ENCODE results near the gene ENTPD6.
"Not testable (repeated sequence)": the region's sequence is repeated elsewhere in the genome, so short reads cannot be mapped to it uniquely, and the experiment has no call there.

The ENTPD6 gene

GRCh38 chr20:25236450-25237304 is 41.2 kb downstream of the ENTPD6 start:
- no peaks in the 10 kb centered on the region for H3K27me3 ChIP-seq (ENCODE audit: insufficient read depth, insufficient read length)
- H3K4me1 ChIP-seq (ENCODE audit: insufficient read depth, insufficient read length) = peaks cover 16% of the 10 kb centered on the region
- no peak for TF ChIP-seq YY1 (IDR thresholded peaks at IDR 0.05; ENCODE audit: insufficient read depth, insufficient read length)
- no peak for TF ChIP-seq ZNF274 (IDR thresholded peaks at IDR 0.05; ENCODE audit: low read depth, low read length)
- no peak for TF ChIP-seq SUZ12 (IDR thresholded peaks at IDR 0.05; ENCODE audit: extremely low read depth, insufficient read depth, insufficient read length)
- no peaks in the 10 kb centered on the region for H3K36me3 ChIP-seq (ENCODE audit: insufficient read depth, insufficient read length, low read length)
- DNase-seq (ENCODE audit: low read depth, low spot score) = no peak
- H3K9ac ChIP-seq (ENCODE audit: insufficient read length, low read depth) = no peak overlapping the region
- H3K9me3 ChIP-seq (ENCODE audit: insufficient read depth, low read length) = no peaks in the 10 kb centered on the region
- no peak overlapping the region for H3K4me3 ChIP-seq (ENCODE audit: insufficient read length, low read depth)

DNA sequence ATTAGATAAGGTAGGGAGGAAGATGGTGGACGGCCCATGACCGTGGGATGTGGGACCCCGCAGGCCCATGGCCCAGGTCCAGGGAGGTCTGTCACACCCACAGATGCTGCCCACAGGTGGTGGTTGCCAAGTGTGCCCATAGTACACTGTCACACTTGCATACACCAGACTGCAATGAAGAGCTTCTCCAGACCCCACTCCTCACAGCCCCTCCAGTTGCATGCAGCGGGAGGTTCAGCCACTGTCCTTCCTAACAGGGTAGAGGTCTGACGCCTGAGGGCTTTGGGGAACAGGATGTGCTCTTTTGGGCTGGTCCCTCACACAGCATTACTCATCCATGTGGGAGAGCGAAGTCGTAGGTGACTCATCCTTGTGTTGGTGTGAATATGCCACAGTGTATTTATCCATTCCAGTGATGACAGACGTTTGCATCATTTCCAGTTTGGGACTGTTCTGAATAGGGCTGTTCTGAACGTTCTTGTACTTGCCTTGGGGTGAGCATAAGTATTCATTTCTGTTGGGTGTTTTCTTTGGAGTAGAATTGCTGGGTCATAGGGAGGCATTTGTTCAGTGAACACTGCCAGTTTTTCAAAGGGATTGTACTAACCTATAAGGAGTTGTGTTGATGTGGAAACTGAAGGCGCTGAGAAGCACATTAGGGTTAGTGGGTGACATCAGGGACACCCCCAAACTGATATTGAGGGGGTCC is 42.3 kb downstream of the ENTPD6 start:
- Histone ChIP-seq H3K4me3 (ENCODE audit: insufficient read length, low read depth) (no peak overlapping the region), H3K9ac (ENCODE audit: insufficient read length, low read depth) (no peak overlapping the region), H3K4me1 (ENCODE audit: insufficient read depth, insufficient read length) (peaks cover 16% of the 10 kb centered on the region)

DNA sequence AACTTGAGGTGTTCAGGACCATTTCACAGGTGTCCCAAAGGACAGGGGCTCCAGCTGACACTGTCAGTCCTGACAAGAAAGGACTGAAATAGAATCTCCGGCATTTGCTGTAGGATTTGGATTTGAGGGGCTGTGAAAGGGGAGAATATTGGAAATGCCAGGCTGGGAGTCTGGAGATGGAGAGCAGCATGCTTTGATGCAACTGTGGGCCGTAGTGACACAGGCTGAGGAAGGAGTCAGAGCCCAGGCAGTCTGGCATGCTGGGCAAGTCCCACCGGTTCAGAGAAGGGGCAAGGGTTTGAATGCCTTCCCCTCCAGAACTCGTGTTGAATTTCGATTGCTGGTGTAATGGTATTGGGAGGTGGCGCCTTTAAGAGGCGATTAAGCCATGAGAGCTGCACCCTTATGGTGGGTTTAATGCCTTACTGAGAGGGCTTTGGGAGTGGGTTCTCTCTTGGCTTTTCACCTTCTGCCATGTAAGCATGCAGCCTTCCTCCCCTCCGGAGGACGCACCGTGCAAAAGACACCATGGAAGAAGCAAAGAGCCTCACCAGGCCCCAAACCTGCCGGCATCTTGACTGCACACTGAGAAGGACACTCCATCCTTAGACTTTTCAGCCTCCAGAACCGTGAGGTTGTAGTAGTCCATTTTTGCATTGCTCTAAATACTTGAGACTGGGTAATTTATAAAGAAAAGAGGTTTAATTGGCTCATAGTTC is 43.0 kb downstream of the ENTPD6 start:
- no peak for DNase-seq (ENCODE audit: low read depth, low spot score)
- no peak for TF ChIP-seq YY1 (IDR thresholded peaks at IDR 0.05; ENCODE audit: insufficient read depth, insufficient read length)
- TF ChIP-seq SUZ12 (IDR thresholded peaks at IDR 0.05; ENCODE audit: extremely low read depth, insufficient read depth, insufficient read length) = no peak
- TF ChIP-seq ZNF274 (IDR thresholded peaks at IDR 0.05; ENCODE audit: low read depth, low read length) = no peak
- H3K9ac ChIP-seq (ENCODE audit: insufficient read length, low read depth) = no peak overlapping the region
- no peaks in the 10 kb centered on the region for H3K27me3 ChIP-seq (ENCODE audit: insufficient read depth, insufficient read length)
- peaks cover 16% of the 10 kb centered on the region for H3K4me1 ChIP-seq (ENCODE audit: insufficient read depth, insufficient read length)
- H3K36me3 ChIP-seq (ENCODE audit: insufficient read depth, insufficient read length, low read length) = no peaks in the 10 kb centered on the region
- no peak overlapping the region for H3K4me3 ChIP-seq (ENCODE audit: insufficient read length, low read depth)
- H3K9me3 ChIP-seq (ENCODE audit: insufficient read depth, low read length) = no peaks in the 10 kb centered on the region

More for the DNA sequence above, 42.3 kb downstream of the ENTPD6 start:
- no peaks in the 10 kb centered on the region for H3K9me3 ChIP-seq (ENCODE audit: insufficient read depth, low read length)
- no peak for DNase-seq (ENCODE audit: low read depth, low spot score)
- no peaks in the 10 kb centered on the region for H3K27me3 ChIP-seq (ENCODE audit: insufficient read depth, insufficient read length)
- TF ChIP-seq ZNF274 (IDR thresholded peaks at IDR 0.05; ENCODE audit: low read depth, low read length) (no peak), YY1 (IDR thresholded peaks at IDR 0.05; ENCODE audit: insufficient read depth, insufficient read length) (no peak)
- H3K36me3 ChIP-seq (ENCODE audit: insufficient read depth, insufficient read length, low read length) = no peaks in the 10 kb centered on the region

DNA sequence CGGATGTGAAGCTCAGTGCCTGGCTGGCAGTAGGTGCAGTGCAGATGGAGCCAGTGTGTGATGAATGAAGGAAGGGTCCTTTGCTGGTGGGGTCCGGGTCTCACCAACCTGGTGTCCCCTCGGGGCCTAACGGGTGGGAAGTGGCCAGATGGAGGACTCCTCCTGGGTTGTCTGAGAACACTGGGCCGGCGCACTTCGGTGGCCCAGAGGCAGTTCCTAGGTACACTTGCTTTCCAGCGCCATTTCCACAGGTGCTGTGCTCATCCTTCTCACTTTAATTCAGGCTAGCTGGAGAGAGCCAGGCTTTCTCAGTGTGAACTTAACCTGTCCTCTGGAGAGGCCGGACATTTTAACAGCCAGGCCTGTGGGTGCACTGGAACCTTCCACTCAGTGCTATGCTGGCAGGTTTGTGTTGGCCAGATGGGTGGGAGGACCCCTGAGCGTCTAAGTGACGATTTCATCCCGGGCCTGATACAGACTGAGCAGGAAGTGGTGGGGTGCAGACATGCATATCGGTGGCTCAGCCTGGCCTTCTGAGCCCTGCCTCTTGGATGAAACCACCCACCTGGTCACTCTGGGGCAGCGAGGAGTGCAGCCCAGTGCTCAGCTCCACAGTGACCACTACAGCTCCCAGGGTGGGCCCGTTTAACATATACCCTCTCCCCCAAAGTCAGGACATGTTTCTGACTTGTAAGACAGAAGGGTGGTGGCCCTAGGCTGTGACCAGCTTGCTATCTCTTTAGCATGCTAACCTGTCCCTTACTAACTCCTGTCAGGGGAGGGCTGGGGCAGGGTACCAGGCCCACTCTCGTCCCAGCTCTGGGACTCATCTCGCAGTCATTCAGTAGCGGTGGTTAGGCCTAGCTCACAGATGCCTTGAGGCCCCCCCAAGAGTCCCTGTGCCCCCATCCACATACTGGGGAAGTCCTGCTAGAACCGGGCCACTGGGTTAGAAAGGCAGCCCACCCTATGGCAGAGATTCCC is 44.2 kb downstream of the ENTPD6 start:
- TF ChIP-seq YY1 (IDR thresholded peaks at IDR 0.05; ENCODE audit: insufficient read depth, insufficient read length) = no peak
- no peak for TF ChIP-seq ZNF274 (IDR thresholded peaks at IDR 0.05; ENCODE audit: low read depth, low read length)
- no peak for TF ChIP-seq SUZ12 (IDR thresholded peaks at IDR 0.05; ENCODE audit: extremely low read depth, insufficient read depth, insufficient read length)
- Histone ChIP-seq H3K36me3 (ENCODE audit: insufficient read depth, insufficient read length, low read length) (no peaks in the 10 kb centered on the region), H3K27me3 (ENCODE audit: insufficient read depth, insufficient read length) (no peaks in the 10 kb centered on the region), H3K9ac (ENCODE audit: insufficient read length, low read depth) (no peak overlapping the region), H3K4me1 (ENCODE audit: insufficient read depth, insufficient read length) (peaks cover 15% of the 10 kb centered on the region), H3K9me3 (ENCODE audit: insufficient read depth, low read length) (no peaks in the 10 kb centered on the region), H3K4me3 (ENCODE audit: insufficient read length, low read depth) (no peak overlapping the region)
- no peak for DNase-seq (ENCODE audit: low read depth, low spot score)

DNA sequence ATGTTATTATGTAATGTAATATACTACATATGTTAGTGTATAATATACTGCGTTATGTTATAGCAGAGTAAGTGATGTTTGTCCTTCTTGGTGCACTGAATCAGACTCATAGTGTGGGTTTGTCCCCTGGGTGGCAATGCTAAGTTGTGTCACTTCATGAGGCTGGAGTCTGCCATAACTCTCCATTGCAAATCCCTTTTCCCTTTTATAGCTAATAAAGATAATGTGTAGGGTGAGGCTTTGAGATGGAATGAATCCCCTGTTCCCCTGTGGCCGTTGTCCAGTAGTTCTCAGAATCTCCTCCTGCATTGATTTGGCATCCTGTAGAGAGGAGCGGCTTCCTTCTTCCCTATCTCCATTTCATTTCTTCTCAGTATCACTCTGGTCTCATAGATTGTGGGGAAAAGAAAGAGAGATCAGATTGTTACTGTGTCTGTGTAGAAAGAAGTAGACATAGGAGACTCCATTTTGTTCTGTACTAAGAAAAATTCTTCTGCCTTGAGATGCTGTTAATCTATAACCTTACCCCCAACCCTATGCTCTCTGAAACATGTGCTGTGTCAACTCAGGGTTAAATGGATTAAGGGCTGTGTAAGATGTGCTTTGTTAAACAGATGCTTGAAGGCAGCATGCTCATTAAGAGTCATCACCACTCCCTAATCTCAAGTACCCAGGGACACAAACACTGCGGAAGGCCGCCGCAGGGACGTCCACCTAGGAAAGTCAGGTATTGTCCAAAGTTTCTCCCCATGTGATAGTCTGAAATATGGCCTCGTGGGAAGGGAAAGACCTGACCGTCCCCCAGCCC is 45.5 kb downstream of the ENTPD6 start:
- not testable (repeated sequence) for H3K27me3 ChIP-seq (ENCODE audit: insufficient read depth, insufficient read length); H3K9me3 ChIP-seq (ENCODE audit: insufficient read depth, low read length); H3K9ac ChIP-seq (ENCODE audit: insufficient read length, low read depth); H3K4me3 ChIP-seq (ENCODE audit: insufficient read length, low read depth); H3K36me3 ChIP-seq (ENCODE audit: insufficient read depth, insufficient read length, low read length); DNase-seq (ENCODE audit: low read depth, low spot score)
- H3K4me1 ChIP-seq (ENCODE audit: insufficient read depth, insufficient read length) = peaks cover 13% of the 10 kb centered on the region

DNA sequence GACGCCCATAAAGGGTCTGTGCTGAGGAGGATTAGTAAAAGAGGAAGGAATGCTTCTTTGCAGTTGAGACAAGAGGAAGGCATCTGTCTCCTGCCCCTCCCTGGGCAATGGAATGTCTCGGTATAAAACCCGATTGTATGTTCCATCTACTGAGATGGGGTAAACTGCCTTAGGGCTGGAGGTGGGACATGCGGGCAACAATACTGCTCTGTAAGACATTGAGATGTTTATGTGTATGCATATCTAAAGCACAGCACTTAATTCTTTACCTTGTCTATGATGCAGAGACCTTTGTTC is 46.1 kb downstream of the ENTPD6 start:
- not testable (repeated sequence) for H3K4me3 ChIP-seq (ENCODE audit: insufficient read length, low read depth); DNase-seq (ENCODE audit: low read depth, low spot score); H3K9me3 ChIP-seq (ENCODE audit: insufficient read depth, low read length); H3K27me3 ChIP-seq (ENCODE audit: insufficient read depth, insufficient read length); H3K9ac ChIP-seq (ENCODE audit: insufficient read length, low read depth); H3K36me3 ChIP-seq (ENCODE audit: insufficient read depth, insufficient read length, low read length)
- peaks cover 10% of the 10 kb centered on the region for H3K4me1 ChIP-seq (ENCODE audit: insufficient read depth, insufficient read length)
